MCF 10A (cell line): ENCODE results near the gene CTDNEP1. TPM values are rescaled to one million over a fixed set of nuclear protein-coding genes. Genes with fewer than 3 reads are reported as not detected.

Experiments used
- BruUV-seq: library from RNA; stranded (reverse); fragments of 400-500 nt; replicated peaks from 2 replicates; lab custom pipeline; 2021; lab: Mats Ljungman, UMichigan
- CTCF ChIA-PET: fragments of 300-600 bp; sonication (Branson Sonifier 250); formaldehyde crosslinking; extraction: SDS; loops from one replicate; lab custom pipeline; 2021; ENCODE audit warnings: antibody characterized with exemption, inconsistent platforms; lab: Yijun Ruan, JAX
- POLR2A ChIA-PET: fragments of 300-600, 350-650 bp; sonication (Branson Sonifier 250); formaldehyde crosslinking; extraction: SDS; loops from one replicate; lab custom pipeline; 2020; ENCODE audit warnings: antibody characterized with exemption, inconsistent platforms; lab: Yijun Ruan, JAX
- DNase-seq: peaks from one replicate; pipeline ENCODE4 v3.0.0-alpha.2; 2018; ENCODE audit not compliant: unreplicated experiment
- H3K27ac Mint-ChIP-seq: one replicate; pipeline ENCODE4 v1.8.0; 2022; ENCODE audit warnings: mild to moderate bottlenecking, low read depth, mixed read lengths; ENCODE audit not compliant: unreplicated experiment
- H3K27me3 Mint-ChIP-seq: one replicate; pipeline ENCODE4 v1.8.0; 2022; ENCODE audit warnings: mixed read lengths; ENCODE audit not compliant: insufficient read depth, unreplicated experiment
- H3K36me3 Mint-ChIP-seq: one replicate; pipeline ENCODE4 v1.8.0; 2022; ENCODE audit warnings: mild to moderate bottlenecking, moderate library complexity, mixed read lengths; ENCODE audit not compliant: insufficient read depth, unreplicated experiment
- H3K4me1 Mint-ChIP-seq: one replicate; pipeline ENCODE4 v1.8.0; 2022; ENCODE audit warnings: mixed read lengths; ENCODE audit not compliant: insufficient read depth, unreplicated experiment
- H3K4me3 Mint-ChIP-seq: one replicate; pipeline ENCODE4 v1.8.0; 2022; ENCODE audit warnings: mild to moderate bottlenecking, moderate library complexity, mixed read lengths; ENCODE audit not compliant: unreplicated experiment
- H3K9me3 Mint-ChIP-seq: one replicate; pipeline ENCODE4 v1.8.0; 2022; ENCODE audit warnings: mixed read lengths; ENCODE audit not compliant: unreplicated experiment
- CTCF ChIP-seq: fragments of 200-600 bp; IDR thresholded peaks from one replicate; pipeline ENCODE4 v1.8.0; 2022; ENCODE audit warnings: antibody characterized with exemption, mild to moderate bottlenecking; ENCODE audit not compliant: unreplicated experiment
- intact Hi-C: fragments of 100-400 bp; cut with micrococcal nuclease; formaldehyde crosslinking; loops from 2 replicates; pipeline ENCODE4 v1.14.1; 2022
- total RNA-seq: library from RNA; stranded (reverse); gene quantifications from 2 replicates; pipeline ENCODE4 v1.2.3, GENCODE V29; 2022

CTDNEP1 gene
- total RNA-seq, 1 experiment from 2014 or later, result 148 TPM

GRCh38 chr17:7281953-7282751 is 30.6 kb upstream of the CTDNEP1 start:
- Mint-ChIP-seq H3K9me3 (no peaks in the 10 kb centered on the region), H3K4me1 (peaks cover 6% of the 10 kb centered on the region), H3K27ac (no peak overlapping the region), H3K36me3 (no peaks in the 10 kb centered on the region), H3K4me3 (peak overlapping the region; percentile 72), H3K27me3 (peaks cover 5% of the 10 kb centered on the region)
- DNase-seq, result no peak
- intact Hi-C loops, result no loop called here
- CTCF ChIA-PET, result interaction anchor here (0.6 to 5.2 kb wide), 5 partner anchors 14 to 313 kb away, joined by 3 to 65 read pairs (median 3); no protein-coding TSS in a partner anchor
- TF ChIP-seq CTCF, result no peak
- BruUV-seq, result no TSS peak
- POLR2A ChIA-PET, result interaction anchor here (0.7 to 3.8 kb wide), 6 partner anchors 11 to 737 kb away, joined by 3 to 37 read pairs (median 8); no protein-coding TSS in a partner anchor

GRCh38 chr17:7281074-7281952 is 29.8 kb upstream of the CTDNEP1 start, which contains the start of gene SLC2A4:
Gene SLC2A4 (plus strand): TSS chr17:7281718. CDS start chr17:7281935, 217 bp downstream.
- Mint-ChIP-seq H3K27me3 (no peaks in the 10 kb centered on the region), H3K36me3 (no peaks in the 10 kb centered on the region), H3K9me3 (no peaks in the 10 kb centered on the region), H3K27ac (no peak within 1 kb of the TSS), H3K4me3 (peak within 1 kb of the TSS; percentile 72), H3K4me1 (peaks cover 6% of the 10 kb centered on the region)
- intact Hi-C loops, result no loop called here
- ChIA-PET CTCF (interaction anchor here (0.6 to 5.2 kb wide), 13 partner anchors 9 to 837 kb away, joined by 3 to 65 read pairs (median 3); no protein-coding TSS in a partner anchor), POLR2A (interaction anchor here (0.7 to 3.8 kb wide), 14 partner anchors 12 to 292 kb away, joined by 3 to 37 read pairs (median 5); partner anchors contain the start of genes CTDNEP1 and GABARAP)
- peak; percentile 97 for DNase-seq
- BruUV-seq, result no TSS peak
- TF ChIP-seq CTCF, result no peak

GRCh38 chr17:7280519-7281073 is 29.1 kb upstream of the CTDNEP1 start:
- ChIA-PET CTCF (interaction anchor here (0.5 to 5.2 kb wide), 18 partner anchors 10 to 1070 kb away, joined by 3 to 65 read pairs (median 3); no protein-coding TSS in a partner anchor), POLR2A (interaction anchor here (0.7 to 3.8 kb wide), 13 partner anchors 12 to 293 kb away, joined by 3 to 37 read pairs (median 5); partner anchors contain the start of gene GABARAP)
- Mint-ChIP-seq H3K9me3 (no peaks in the 10 kb centered on the region), H3K27ac (no peak overlapping the region), H3K4me3 (peak overlapping the region; percentile 72), H3K27me3 (no peaks in the 10 kb centered on the region), H3K4me1 (peaks cover 6% of the 10 kb centered on the region), H3K36me3 (no peaks in the 10 kb centered on the region)
- no TSS peak for BruUV-seq
- peak; percentile 88 for DNase-seq
- intact Hi-C loops, result loop anchor here (1.0 kb wide), 3 partner anchors 16 to 281 kb away; partner anchors contain the start of gene SENP3
- peak; percentile 96 for TF ChIP-seq CTCF
